ENCODE results near the gene BCOR. TPM values are rescaled to one million over a fixed set of nuclear protein-coding genes. Genes with fewer than 3 reads are reported as not detected.

Gene BCOR
- total RNA-seq, 1 experiment from 2014 or later: 35.1 TPM

GRCh38 chrX:40068048-40068447, 29.7 kb downstream of the BCOR start:
- ChIA-PET POLR2A (no interaction called here), RAD21 (ENCODE audit: low non-redundant PET in 1 of 2, low total read pairs in 2 of 2, uncharacterized antibody in 2 of 2, unreplicated experiment in 2 of 2) (no interaction called here), CTCF (no interaction called here)
- Histone ChIP-seq H3K4me3 (replicated peaks in 1 of 2; ENCODE audit: low read depth in 1 of 2, low read length in 2 of 2) (no peak overlapping the region), H3K9me3 (ENCODE audit: control insufficient read depth in 1 of 2, insufficient read depth in 1 of 2, low read depth in 1 of 2, low read length in 2 of 2) (no peaks in the 10 kb centered on the region), H3K79me2 (ENCODE audit: insufficient read depth, low read length) (peaks cover 99% of the 10 kb centered on the region), H3K27ac (ENCODE audit: low read depth, low read length) (no peak overlapping the region), H4K20me1 (ENCODE audit: insufficient read depth) (peaks cover 19% of the 10 kb centered on the region), H3K4me2 (ENCODE audit: low read length) (no peak overlapping the region), H3K9me2 (ENCODE audit: insufficient read depth) (no peaks in the 10 kb centered on the region), H3K9ac (ENCODE audit: low read length) (no peak overlapping the region), H3K36me3 (ENCODE audit: control insufficient read depth in 1 of 2, insufficient read depth in 2 of 2, low read length in 2 of 2) (peaks cover 27 to 34% of the 10 kb centered on the region in 2 experiments), H3K27me3 (ENCODE audit: insufficient read depth, low read length) (no peaks in the 10 kb centered on the region), H3K4me1 (ENCODE audit: control insufficient read depth in 1 of 2, insufficient read depth in 2 of 2, low read length in 2 of 2) (no peaks in the 10 kb centered on the region), H2AFZ (ENCODE audit: low read depth, low read length, poor library complexity, severe bottlenecking) (no peak overlapping the region)
- intact Hi-C loops (cut with micrococcal nuclease): no loop called here
- BruUV-seq (replicated peaks): no TSS peak
- ATAC-seq: peak; percentile 48
- TF ChIP-seq ELF1 (IDR thresholded peaks at IDR 0.05; ENCODE audit: borderline replicate concordance, low read depth): no peak
- no peak for TF ChIP-seq TCF7L2 (IDR thresholded peaks at IDR 0.05; ENCODE audit: borderline replicate concordance, extremely low read depth, insufficient read depth, insufficient read length)
- no peak for TF ChIP-seq REST (IDR thresholded peaks at IDR 0.05; ENCODE audit: low read depth)
- no peak for TF ChIP-seq SIN3A (IDR thresholded peaks at IDR 0.05; ENCODE audit: low read depth)
- no peak for TF ChIP-seq YY1 (IDR thresholded peaks at IDR 0.05; ENCODE audit: extremely low read depth, insufficient replicate concordance, low read depth, low read length)
- TF ChIP-seq POLR2AphosphoS5 (IDR thresholded peaks at IDR 0.05; ENCODE audit: low read depth, low read length): no peak
- no peak for TF ChIP-seq ATF3 (IDR thresholded peaks at IDR 0.05)
- no peak for TF ChIP-seq CEBPB (IDR thresholded peaks at IDR 0.05; ENCODE audit: low read depth)
- no peak for TF ChIP-seq RAD21 (IDR thresholded peaks at IDR 0.05; ENCODE audit: low read depth)
- TF ChIP-seq ZBTB33 (IDR thresholded peaks at IDR 0.05; ENCODE audit: extremely low read depth, insufficient replicate concordance, low read length): no peak
- TF ChIP-seq EZH2 (IDR thresholded peaks at IDR 0.05): no peak
- TF ChIP-seq EZH2phosphoT487 (IDR thresholded peaks at IDR 0.05; ENCODE audit: borderline replicate concordance): no peak
- no peak for TF ChIP-seq ZFX (IDR thresholded peaks at IDR 0.05)
- no peak for TF ChIP-seq JUND (IDR thresholded peaks at IDR 0.05)
- no peak for TF ChIP-seq CBX3 (IDR thresholded peaks at IDR 0.05; ENCODE audit: low read depth)
- no peak for TF ChIP-seq CTCF (IDR thresholded peaks at IDR 0.05 in 2 of 3, conservative IDR thresholded peaks at IDR 0.05 in 1 of 3; ENCODE audit: borderline replicate concordance in 1 of 3, insufficient read depth in 1 of 3, low read depth in 2 of 3, low read length in 2 of 3)
- no peak for TF ChIP-seq FOSL1 (IDR thresholded peaks at IDR 0.05; ENCODE audit: low read depth)
- TF ChIP-seq SP1 (IDR thresholded peaks at IDR 0.05; ENCODE audit: low read depth): no peak
- TF ChIP-seq SRF (IDR thresholded peaks at IDR 0.05; ENCODE audit: low read depth): no peak
- no peak for TF ChIP-seq MAX (IDR thresholded peaks at IDR 0.05)
- DNase-seq (ENCODE audit: low read depth, low spot score): no peak
